GM23338 (cell line): Measurements from ENCODE around the gene CHD5.
A peak's percentile ranks its signal among the peaks of the same experiment; 100 is the strongest.

Experiments used
- CREB1 ChIP-seq: fragments of 250-450 bp; sonication (Bioruptor Pico); IDR thresholded peaks from 2 replicates; pipeline ENCODE4 v1.5.0; 2020; ENCODE audit warnings: low read depth, mild to moderate bottlenecking, moderate library complexity
- CTCF ChIP-seq, 2 experiments: fragments of 200-600 bp in 1 of 2; sonication (generic) in 1 of 2; conservative IDR thresholded peaks; 2 replicates each; pipeline versions ENCODE4 v1.5.1 to v1.6.1; 2016 to 2017; ENCODE audit warnings: antibody characterized with exemption in 2 of 2, low read depth in 2 of 2, mild to moderate bottlenecking in 2 of 2, moderate library complexity in 1 of 2
- ETS1 ChIP-seq: IDR thresholded peaks from 2 replicates; pipeline ENCODE4 v1.6.1; 2016; ENCODE audit warnings: antibody characterized with exemption
- EZH2 ChIP-seq: fragments of 200-600 bp; sonication (generic); IDR thresholded peaks from one replicate; pipeline ENCODE4 v1.8.0; 2017; ENCODE audit warnings: antibody characterized with exemption, mild to moderate bottlenecking, low read depth; ENCODE audit not compliant: unreplicated experiment
- POLR2AphosphoS5 ChIP-seq: IDR thresholded peaks from 2 replicates; pipeline ENCODE4 v1.6.1; 2016; ENCODE audit warnings: antibody characterized with exemption, low read depth
- REST ChIP-seq: IDR thresholded peaks from one replicate; pipeline ENCODE4 v1.6.1; 2018; ENCODE audit warnings: antibody characterized with exemption; ENCODE audit not compliant: unreplicated experiment
- ZNF114 ChIP-seq: fragments of 250-450 bp; sonication (Bioruptor Pico); IDR thresholded peaks from 2 replicates; pipeline ENCODE4 v1.5.0; 2020; ENCODE audit warnings: mild to moderate bottlenecking, moderate library complexity

GRCh38 chr1:6080469-6080868 lies 99.7 kb downstream of the CHD5 start:
- TF ChIP-seq CTCF (conservative IDR thresholded peaks at IDR 0.05; ENCODE audit: low read depth in 2 of 2) (peak; percentile 22 to 46; a peak in 3 of 4 replicates), EZH2 (no peak), REST (no peak), CREB1 (CRISPR knock-in tag) (no peak), POLR2AphosphoS5 (no peak), ZNF114 (CRISPR knock-in tag) (no peak), ETS1 (no peak)
